Ovary (tissue), 3 donors: ENCODE results near the gene HTRA3.

Experiments used
- EP300 ChIP-seq: sonication (generic); formaldehyde crosslinking; IDR thresholded peaks from one replicate; pipeline ENCODE4 v1.6.1; 2017; ENCODE audit warnings: antibody characterized with exemption
- POLR2A ChIP-seq: fragments of 450-650 bp; IDR thresholded peaks from one replicate; pipeline ENCODE4 v1.6.1; 2017; ENCODE audit warnings: antibody characterized with exemption, mild to moderate bottlenecking, moderate library complexity
- TF ChIP-seq, protein P1 (sequence below), 3 donors: fragments of 450-650 bp in 2 of 3; fragments of 200-600 bp in 1 of 3; IDR thresholded peaks; one replicate each; pipeline versions ENCODE4 v1.5.1 to v1.8.0; 2016 to 2022; ENCODE audit warnings: antibody characterized with exemption in 3 of 3, mild to moderate bottlenecking in 1 of 3
- donor health status: DM: no; HTN: no; CAD: no.

DNA sequence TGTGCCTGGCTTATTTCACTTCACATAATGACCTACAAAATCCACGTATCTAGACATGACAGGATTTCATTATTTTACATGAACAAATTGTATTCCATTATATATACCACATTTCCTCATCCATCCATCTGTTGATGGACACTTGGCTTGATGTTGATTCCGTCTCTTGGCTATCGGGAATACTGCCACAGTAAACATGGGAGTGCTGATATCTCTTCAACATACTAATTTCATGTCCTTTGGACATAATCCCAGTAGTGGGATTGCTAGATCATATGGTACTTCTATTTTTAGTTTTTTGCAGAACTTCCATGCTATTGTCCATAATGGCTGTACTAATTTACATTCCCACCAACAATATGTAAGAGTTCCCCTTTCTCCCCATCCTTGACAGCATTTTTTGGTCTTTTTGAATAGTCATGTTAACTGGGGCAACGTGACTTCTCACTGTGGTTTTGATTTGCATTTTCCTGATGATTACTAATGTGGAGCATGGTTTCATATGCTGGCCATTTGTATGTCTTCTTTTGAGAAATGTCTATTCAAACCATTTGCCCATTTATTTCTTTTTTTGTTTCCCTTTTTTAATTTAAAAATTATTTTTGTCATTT, 68.9 kb downstream of the HTRA3 start:
- no peak for TF ChIP-seq POLR2A
- TF ChIP-seq EP300: no peak
- TF ChIP-seq, protein P1, sequence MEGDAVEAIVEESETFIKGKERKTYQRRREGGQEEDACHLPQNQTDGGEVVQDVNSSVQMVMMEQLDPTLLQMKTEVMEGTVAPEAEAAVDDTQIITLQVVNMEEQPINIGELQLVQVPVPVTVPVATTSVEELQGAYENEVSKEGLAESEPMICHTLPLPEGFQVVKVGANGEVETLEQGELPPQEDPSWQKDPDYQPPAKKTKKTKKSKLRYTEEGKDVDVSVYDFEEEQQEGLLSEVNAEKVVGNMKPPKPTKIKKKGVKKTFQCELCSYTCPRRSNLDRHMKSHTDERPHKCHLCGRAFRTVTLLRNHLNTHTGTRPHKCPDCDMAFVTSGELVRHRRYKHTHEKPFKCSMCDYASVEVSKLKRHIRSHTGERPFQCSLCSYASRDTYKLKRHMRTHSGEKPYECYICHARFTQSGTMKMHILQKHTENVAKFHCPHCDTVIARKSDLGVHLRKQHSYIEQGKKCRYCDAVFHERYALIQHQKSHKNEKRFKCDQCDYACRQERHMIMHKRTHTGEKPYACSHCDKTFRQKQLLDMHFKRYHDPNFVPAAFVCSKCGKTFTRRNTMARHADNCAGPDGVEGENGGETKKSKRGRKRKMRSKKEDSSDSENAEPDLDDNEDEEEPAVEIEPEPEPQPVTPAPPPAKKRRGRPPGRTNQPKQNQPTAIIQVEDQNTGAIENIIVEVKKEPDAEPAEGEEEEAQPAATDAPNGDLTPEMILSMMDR (IDR thresholded peaks at IDR 0.05): no peak
